ENCODE measurements around the gene VAMP2. TPM values are rescaled to one million over a fixed set of nuclear protein-coding genes. Genes with fewer than 3 reads are reported as not detected.

VAMP2 gene
- total and polyA plus RNA-seq, 9 of the 15 experiments (the other 6 are each of a cell fraction or from before 2014, with no cell fraction given), result 2.3 to 31.8 (median 6.0) TPM

GRCh38 chr17:8125947-8126490 is 36.7 kb downstream of the VAMP2 start (continued):
- TF ChIP-seq, protein P1, sequence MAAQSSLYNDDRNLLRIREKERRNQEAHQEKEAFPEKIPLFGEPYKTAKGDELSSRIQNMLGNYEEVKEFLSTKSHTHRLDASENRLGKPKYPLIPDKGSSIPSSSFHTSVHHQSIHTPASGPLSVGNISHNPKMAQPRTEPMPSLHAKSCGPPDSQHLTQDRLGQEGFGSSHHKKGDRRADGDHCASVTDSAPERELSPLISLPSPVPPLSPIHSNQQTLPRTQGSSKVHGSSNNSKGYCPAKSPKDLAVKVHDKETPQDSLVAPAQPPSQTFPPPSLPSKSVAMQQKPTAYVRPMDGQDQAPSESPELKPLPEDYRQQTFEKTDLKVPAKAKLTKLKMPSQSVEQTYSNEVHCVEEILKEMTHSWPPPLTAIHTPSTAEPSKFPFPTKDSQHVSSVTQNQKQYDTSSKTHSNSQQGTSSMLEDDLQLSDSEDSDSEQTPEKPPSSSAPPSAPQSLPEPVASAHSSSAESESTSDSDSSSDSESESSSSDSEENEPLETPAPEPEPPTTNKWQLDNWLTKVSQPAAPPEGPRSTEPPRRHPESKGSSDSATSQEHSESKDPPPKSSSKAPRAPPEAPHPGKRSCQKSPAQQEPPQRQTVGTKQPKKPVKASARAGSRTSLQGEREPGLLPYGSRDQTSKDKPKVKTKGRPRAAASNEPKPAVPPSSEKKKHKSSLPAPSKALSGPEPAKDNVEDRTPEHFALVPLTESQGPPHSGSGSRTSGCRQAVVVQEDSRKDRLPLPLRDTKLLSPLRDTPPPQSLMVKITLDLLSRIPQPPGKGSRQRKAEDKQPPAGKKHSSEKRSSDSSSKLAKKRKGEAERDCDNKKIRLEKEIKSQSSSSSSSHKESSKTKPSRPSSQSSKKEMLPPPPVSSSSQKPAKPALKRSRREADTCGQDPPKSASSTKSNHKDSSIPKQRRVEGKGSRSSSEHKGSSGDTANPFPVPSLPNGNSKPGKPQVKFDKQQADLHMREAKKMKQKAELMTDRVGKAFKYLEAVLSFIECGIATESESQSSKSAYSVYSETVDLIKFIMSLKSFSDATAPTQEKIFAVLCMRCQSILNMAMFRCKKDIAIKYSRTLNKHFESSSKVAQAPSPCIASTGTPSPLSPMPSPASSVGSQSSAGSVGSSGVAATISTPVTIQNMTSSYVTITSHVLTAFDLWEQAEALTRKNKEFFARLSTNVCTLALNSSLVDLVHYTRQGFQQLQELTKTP (IDR thresholded peaks at IDR 0.05; ENCODE audit: low read depth in 1 of 2, partially characterized antibody in 2 of 2), result no peak
- TF ChIP-seq TAL1 (IDR thresholded peaks at IDR 0.05), result no peak; the same call in 1 of the 2 replicates
- TF ChIP-seq EP300 (IDR thresholded peaks at IDR 0.05; ENCODE audit: low read length), result no peak
- TF ChIP-seq GABPB2 (CRISPR knock-in tag; conservative IDR thresholded peaks at IDR 0.05), result no peak
- TF ChIP-seq TCF7 (IDR thresholded peaks at IDR 0.05; ENCODE audit: borderline replicate concordance), result no peak
- TF ChIP-seq FOXP1 (CRISPR knock-in tag; IDR thresholded peaks at IDR 0.05), result no peak
- no peak for TF ChIP-seq NFXL1 (CRISPR knock-in tag; IDR thresholded peaks at IDR 0.05)
- peak in 1 of 2 experiments; percentile 45; a peak in 1 of 4 replicates for TF ChIP-seq ZNF639 (CRISPR knock-in tag; conservative IDR thresholded peaks at IDR 0.05 in 1 of 2, IDR thresholded peaks at IDR 0.05 in 1 of 2)
- TF ChIP-seq CC2D1A (IDR thresholded peaks at IDR 0.05), result peak; percentile 81
- no peak for TF ChIP-seq MCM5 (IDR thresholded peaks at IDR 0.05; ENCODE audit: low read depth)
- TF ChIP-seq, protein P2, sequence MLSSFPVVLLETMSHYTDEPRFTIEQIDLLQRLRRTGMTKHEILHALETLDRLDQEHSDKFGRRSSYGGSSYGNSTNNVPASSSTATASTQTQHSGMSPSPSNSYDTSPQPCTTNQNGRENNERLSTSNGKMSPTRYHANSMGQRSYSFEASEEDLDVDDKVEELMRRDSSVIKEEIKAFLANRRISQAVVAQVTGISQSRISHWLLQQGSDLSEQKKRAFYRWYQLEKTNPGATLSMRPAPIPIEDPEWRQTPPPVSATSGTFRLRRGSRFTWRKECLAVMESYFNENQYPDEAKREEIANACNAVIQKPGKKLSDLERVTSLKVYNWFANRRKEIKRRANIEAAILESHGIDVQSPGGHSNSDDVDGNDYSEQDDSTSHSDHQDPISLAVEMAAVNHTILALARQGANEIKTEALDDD (IDR thresholded peaks at IDR 0.05), result no peak
- TF ChIP-seq RB1 (IDR thresholded peaks at IDR 0.05; ENCODE audit: low read depth), result no peak
- TF ChIP-seq NELFE (IDR thresholded peaks at IDR 0.05; ENCODE audit: insufficient read depth, insufficient read length), result no peak
- TF ChIP-seq ZFX (CRISPR knock-in tag; IDR thresholded peaks at IDR 0.05), result no peak
- no peak for TF ChIP-seq ZNF830 (CRISPR knock-in tag; IDR thresholded peaks at IDR 0.05)
- 0 out of 4 replicates have a peak, but pooled peaks of 1 of the 2 experiments have one; percentile 13 for TF ChIP-seq MLLT1 (IDR thresholded peaks at IDR 0.05)
- no peak for TF ChIP-seq SAFB2 (IDR thresholded peaks at IDR 0.05; ENCODE audit: borderline replicate concordance, low read depth, low read length, severe bottlenecking)
- TF ChIP-seq FUS (optimal IDR thresholded peaks at IDR 0.05; ENCODE audit: low read depth, low read length), result no peak
- TF ChIP-seq MTA1 (IDR thresholded peaks at IDR 0.05; ENCODE audit: borderline replicate concordance), result no peak
- no peak for TF ChIP-seq BHLHE40 (IDR thresholded peaks at IDR 0.05; ENCODE audit: low read length)
- no peak for TF ChIP-seq HDAC6 (IDR thresholded peaks at IDR 0.05; ENCODE audit: low read depth, low read length)
- no peak for TF ChIP-seq ZFP30 (CRISPR knock-in tag; IDR thresholded peaks at IDR 0.05; ENCODE audit: borderline replicate concordance)
